ENCODE data around the gene ECM2.

DNA sequence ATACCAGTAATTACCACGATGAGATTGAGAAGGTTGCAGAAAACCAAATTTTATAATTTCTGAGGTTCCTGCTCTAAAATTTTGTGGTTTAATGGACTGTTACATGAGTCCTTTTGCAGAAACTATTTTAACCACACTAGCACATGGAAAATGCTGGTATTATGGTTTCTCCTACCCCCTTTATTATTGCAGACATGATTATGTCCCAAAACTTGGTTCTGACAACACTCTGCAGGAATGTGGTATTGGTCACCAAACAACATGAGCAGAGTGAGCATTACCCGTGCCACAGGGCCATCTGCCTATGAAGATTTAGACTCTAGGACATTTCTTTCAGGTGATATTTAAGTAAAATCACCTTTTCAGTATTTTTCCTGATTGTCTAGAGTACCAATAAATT is 2.8 kb upstream of the ECM2 start:
- TF ChIP-seq, protein P1, sequence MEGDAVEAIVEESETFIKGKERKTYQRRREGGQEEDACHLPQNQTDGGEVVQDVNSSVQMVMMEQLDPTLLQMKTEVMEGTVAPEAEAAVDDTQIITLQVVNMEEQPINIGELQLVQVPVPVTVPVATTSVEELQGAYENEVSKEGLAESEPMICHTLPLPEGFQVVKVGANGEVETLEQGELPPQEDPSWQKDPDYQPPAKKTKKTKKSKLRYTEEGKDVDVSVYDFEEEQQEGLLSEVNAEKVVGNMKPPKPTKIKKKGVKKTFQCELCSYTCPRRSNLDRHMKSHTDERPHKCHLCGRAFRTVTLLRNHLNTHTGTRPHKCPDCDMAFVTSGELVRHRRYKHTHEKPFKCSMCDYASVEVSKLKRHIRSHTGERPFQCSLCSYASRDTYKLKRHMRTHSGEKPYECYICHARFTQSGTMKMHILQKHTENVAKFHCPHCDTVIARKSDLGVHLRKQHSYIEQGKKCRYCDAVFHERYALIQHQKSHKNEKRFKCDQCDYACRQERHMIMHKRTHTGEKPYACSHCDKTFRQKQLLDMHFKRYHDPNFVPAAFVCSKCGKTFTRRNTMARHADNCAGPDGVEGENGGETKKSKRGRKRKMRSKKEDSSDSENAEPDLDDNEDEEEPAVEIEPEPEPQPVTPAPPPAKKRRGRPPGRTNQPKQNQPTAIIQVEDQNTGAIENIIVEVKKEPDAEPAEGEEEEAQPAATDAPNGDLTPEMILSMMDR (conservative IDR thresholded peaks at IDR 0.05) = no peak
- no peak for TF ChIP-seq ZFX (IDR thresholded peaks at IDR 0.05)
